ENCODE results near the gene CEP250.

Gene CEP250

DNA sequence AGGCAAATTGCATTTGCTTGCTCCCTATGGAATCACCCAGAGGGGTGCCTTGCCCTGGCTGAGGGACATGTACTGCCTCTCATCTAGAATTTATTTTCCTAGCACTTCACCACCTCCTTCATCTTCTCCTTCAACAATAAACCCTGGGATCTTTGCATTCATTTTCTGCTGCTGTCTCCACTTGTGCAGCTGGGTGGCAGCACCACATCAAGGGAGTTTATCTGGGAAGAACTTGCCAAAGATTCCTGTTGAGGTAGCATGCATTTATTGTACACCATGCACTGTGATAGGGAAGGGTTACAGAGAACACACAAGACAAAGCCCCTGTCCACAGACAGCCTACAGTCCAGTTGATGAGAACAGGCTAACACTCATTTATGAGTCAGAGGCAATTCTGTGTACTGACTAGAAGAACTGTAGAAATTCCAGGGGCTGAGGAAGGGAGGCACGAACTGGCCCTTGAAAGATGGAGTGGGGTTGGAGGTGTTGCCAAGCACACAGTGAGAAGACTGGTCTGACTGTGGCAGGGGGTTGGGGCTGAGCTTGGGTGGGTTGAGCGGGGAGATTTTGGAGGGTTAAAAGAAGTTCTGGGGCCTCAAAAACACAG is 56.5 kb downstream of the CEP250 start:
- no peaks in the 10 kb centered on the region for H3K4me1 ChIP-seq (ENCODE audit: control insufficient read depth, insufficient read depth, low read length)
- H3K4me3 ChIP-seq (ENCODE audit: low read depth, low read length) = no peak overlapping the region
- ChIA-PET POLR2A (interaction anchor here (0.6 kb wide), 1 partner anchor 62 kb away, joined by 4 read pairs; no protein-coding TSS in a partner anchor), CTCF (interaction anchor here (0.6 to 2.4 kb wide), 6 partner anchors 12 to 382 kb away, joined by 3 to 11 read pairs (median 3); no protein-coding TSS in a partner anchor)
- H3K27ac ChIP-seq (ENCODE audit: extremely low read depth, low read depth, low read length) = no peak overlapping the region
- TF ChIP-seq ZNF114 (tag by site-specific recombination; IDR thresholded peaks at IDR 0.05) (no peak), ZNF654 (tag by site-specific recombination; IDR thresholded peaks at IDR 0.05; ENCODE audit: low read depth) (peak; percentile 82)
- TF ChIP-seq, protein P1, sequence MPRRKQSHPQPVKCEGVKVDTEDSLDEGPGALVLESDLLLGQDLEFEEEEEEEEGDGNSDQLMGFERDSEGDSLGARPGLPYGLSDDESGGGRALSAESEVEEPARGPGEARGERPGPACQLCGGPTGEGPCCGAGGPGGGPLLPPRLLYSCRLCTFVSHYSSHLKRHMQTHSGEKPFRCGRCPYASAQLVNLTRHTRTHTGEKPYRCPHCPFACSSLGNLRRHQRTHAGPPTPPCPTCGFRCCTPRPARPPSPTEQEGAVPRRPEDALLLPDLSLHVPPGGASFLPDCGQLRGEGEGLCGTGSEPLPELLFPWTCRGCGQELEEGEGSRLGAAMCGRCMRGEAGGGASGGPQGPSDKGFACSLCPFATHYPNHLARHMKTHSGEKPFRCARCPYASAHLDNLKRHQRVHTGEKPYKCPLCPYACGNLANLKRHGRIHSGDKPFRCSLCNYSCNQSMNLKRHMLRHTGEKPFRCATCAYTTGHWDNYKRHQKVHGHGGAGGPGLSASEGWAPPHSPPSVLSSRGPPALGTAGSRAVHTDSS (tag by site-specific recombination; IDR thresholded peaks at IDR 0.05) = peak; percentile 77; the same call in 1 of the 2 replicates
- TF ChIP-seq, protein P2, sequence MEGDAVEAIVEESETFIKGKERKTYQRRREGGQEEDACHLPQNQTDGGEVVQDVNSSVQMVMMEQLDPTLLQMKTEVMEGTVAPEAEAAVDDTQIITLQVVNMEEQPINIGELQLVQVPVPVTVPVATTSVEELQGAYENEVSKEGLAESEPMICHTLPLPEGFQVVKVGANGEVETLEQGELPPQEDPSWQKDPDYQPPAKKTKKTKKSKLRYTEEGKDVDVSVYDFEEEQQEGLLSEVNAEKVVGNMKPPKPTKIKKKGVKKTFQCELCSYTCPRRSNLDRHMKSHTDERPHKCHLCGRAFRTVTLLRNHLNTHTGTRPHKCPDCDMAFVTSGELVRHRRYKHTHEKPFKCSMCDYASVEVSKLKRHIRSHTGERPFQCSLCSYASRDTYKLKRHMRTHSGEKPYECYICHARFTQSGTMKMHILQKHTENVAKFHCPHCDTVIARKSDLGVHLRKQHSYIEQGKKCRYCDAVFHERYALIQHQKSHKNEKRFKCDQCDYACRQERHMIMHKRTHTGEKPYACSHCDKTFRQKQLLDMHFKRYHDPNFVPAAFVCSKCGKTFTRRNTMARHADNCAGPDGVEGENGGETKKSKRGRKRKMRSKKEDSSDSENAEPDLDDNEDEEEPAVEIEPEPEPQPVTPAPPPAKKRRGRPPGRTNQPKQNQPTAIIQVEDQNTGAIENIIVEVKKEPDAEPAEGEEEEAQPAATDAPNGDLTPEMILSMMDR (tag by site-specific recombination; IDR thresholded peaks at IDR 0.05) = peak; percentile 67; the same call in 1 of the 2 replicates
- H3K9me3 ChIP-seq (ENCODE audit: control insufficient read depth, insufficient read depth, low read depth, low read length) = no peaks in the 10 kb centered on the region
- peaks cover 5 to 85% of the 10 kb centered on the region in 2 experiments; a peak in 2 of 3 replicates for H3K36me3 ChIP-seq (ENCODE audit: control insufficient read depth in 2 of 2, insufficient read depth in 1 of 2, low read length in 2 of 2)

DNA sequence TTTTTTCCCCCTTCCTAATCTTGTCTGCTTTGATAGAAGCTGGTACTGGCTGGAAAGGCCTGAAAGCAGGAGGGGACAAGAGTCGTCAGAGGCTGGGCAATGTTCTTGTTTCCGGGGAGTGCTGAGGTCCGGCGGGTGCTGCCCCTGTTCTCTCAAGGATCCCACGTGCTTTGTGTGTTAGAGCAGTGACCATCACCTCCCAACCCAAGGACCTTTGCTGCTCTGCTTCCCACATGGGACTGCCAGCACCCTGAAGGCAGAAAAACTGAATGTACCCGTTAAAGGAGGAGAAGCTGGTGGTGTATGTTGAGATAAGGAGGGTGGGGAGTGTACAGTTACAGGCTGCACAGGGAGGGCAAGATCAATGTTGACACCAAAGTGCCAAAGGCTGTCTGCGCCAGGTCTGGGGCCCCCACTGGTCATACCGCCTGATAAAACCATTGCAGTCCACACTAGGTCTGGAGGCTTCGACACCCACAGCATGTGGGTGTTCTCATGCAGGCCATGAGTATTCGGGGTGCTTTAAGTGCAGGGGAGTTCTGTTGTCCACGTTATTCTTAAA is 59.1 kb downstream of the CEP250 start:
- Histone ChIP-seq H3K4me1 (ENCODE audit: control insufficient read depth, insufficient read depth, low read length) (no peaks in the 10 kb centered on the region), H3K36me3 (ENCODE audit: control insufficient read depth in 2 of 2, insufficient read depth in 1 of 2, low read length in 2 of 2) (peaks cover 5 to 60% of the 10 kb centered on the region in 2 experiments; a peak in 2 of 3 replicates), H3K9me3 (ENCODE audit: control insufficient read depth, insufficient read depth, low read depth, low read length) (no peaks in the 10 kb centered on the region), H3K27ac (ENCODE audit: extremely low read depth, low read depth, low read length) (no peak overlapping the region), H3K4me3 (ENCODE audit: low read depth, low read length) (no peak overlapping the region)
- ChIA-PET POLR2A (no interaction called here), CTCF (interaction anchor here (0.6 kb wide), 1 partner anchor 1353 kb away, joined by 5 read pairs; no protein-coding TSS in a partner anchor)
- TF ChIP-seq, protein P3, sequence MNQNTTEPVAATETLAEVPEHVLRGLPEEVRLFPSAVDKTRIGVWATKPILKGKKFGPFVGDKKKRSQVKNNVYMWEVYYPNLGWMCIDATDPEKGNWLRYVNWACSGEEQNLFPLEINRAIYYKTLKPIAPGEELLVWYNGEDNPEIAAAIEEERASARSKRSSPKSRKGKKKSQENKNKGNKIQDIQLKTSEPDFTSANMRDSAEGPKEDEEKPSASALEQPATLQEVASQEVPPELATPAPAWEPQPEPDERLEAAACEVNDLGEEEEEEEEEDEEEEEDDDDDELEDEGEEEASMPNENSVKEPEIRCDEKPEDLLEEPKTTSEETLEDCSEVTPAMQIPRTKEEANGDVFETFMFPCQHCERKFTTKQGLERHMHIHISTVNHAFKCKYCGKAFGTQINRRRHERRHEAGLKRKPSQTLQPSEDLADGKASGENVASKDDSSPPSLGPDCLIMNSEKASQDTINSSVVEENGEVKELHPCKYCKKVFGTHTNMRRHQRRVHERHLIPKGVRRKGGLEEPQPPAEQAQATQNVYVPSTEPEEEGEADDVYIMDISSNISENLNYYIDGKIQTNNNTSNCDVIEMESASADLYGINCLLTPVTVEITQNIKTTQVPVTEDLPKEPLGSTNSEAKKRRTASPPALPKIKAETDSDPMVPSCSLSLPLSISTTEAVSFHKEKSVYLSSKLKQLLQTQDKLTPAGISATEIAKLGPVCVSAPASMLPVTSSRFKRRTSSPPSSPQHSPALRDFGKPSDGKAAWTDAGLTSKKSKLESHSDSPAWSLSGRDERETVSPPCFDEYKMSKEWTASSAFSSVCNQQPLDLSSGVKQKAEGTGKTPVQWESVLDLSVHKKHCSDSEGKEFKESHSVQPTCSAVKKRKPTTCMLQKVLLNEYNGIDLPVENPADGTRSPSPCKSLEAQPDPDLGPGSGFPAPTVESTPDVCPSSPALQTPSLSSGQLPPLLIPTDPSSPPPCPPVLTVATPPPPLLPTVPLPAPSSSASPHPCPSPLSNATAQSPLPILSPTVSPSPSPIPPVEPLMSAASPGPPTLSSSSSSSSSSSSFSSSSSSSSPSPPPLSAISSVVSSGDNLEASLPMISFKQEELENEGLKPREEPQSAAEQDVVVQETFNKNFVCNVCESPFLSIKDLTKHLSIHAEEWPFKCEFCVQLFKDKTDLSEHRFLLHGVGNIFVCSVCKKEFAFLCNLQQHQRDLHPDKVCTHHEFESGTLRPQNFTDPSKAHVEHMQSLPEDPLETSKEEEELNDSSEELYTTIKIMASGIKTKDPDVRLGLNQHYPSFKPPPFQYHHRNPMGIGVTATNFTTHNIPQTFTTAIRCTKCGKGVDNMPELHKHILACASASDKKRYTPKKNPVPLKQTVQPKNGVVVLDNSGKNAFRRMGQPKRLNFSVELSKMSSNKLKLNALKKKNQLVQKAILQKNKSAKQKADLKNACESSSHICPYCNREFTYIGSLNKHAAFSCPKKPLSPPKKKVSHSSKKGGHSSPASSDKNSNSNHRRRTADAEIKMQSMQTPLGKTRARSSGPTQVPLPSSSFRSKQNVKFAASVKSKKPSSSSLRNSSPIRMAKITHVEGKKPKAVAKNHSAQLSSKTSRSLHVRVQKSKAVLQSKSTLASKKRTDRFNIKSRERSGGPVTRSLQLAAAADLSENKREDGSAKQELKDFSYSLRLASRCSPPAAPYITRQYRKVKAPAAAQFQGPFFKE (tag by site-specific recombination; IDR thresholded peaks at IDR 0.05; ENCODE audit: borderline replicate concordance) = no peak
- no peak for TF ChIP-seq SP7 (tag by site-specific recombination; IDR thresholded peaks at IDR 0.05)
- no peak for TF ChIP-seq ZNF600 (tag by site-specific recombination; IDR thresholded peaks at IDR 0.05)

DNA sequence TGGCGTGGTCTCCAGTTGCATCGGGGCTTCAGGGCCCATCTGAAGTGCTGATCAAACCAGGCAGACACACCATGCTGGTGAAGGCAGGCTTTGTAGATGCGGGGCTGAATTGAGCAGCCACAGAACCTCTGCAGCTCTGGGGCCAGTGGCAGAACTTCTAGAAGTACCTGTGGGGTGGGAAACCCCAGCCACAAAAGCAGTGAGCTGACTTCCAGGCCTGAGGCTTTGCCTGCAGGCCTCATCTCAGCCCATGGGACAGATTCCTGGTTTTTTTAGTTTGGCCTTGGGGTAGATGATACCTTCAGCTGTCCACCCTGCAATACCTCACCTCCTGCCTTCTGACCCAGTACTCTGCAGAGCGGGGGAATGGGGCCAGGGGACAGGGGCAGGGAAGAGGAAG is 59.9 kb downstream of the CEP250 start:
- CTCF ChIA-PET = no interaction called here
- Histone ChIP-seq H3K36me3 (ENCODE audit: control insufficient read depth in 2 of 2, insufficient read depth in 1 of 2, low read length in 2 of 2) (peaks cover 5 to 51% of the 10 kb centered on the region in 2 experiments; a peak in 2 of 3 replicates), H3K4me1 (ENCODE audit: control insufficient read depth, insufficient read depth, low read length) (no peaks in the 10 kb centered on the region), H3K9me3 (ENCODE audit: control insufficient read depth, insufficient read depth, low read depth, low read length) (no peaks in the 10 kb centered on the region), H3K4me3 (ENCODE audit: low read depth, low read length) (no peak overlapping the region), H3K27ac (ENCODE audit: extremely low read depth, low read depth, low read length) (no peak overlapping the region)
- POLR2A ChIA-PET = no interaction called here
- TF ChIP-seq, protein P4, sequence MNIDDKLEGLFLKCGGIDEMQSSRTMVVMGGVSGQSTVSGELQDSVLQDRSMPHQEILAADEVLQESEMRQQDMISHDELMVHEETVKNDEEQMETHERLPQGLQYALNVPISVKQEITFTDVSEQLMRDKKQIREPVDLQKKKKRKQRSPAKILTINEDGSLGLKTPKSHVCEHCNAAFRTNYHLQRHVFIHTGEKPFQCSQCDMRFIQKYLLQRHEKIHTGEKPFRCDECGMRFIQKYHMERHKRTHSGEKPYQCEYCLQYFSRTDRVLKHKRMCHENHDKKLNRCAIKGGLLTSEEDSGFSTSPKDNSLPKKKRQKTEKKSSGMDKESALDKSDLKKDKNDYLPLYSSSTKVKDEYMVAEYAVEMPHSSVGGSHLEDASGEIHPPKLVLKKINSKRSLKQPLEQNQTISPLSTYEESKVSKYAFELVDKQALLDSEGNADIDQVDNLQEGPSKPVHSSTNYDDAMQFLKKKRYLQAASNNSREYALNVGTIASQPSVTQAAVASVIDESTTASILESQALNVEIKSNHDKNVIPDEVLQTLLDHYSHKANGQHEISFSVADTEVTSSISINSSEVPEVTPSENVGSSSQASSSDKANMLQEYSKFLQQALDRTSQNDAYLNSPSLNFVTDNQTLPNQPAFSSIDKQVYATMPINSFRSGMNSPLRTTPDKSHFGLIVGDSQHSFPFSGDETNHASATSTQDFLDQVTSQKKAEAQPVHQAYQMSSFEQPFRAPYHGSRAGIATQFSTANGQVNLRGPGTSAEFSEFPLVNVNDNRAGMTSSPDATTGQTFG (tag by site-specific recombination; IDR thresholded peaks at IDR 0.05; ENCODE audit: borderline replicate concordance) = no peak
- no peak for TF ChIP-seq ZNF391 (tag by site-specific recombination; IDR thresholded peaks at IDR 0.05; ENCODE audit: borderline replicate concordance, low read depth)
- TF ChIP-seq ZNF776 (tag by site-specific recombination; IDR thresholded peaks at IDR 0.05; ENCODE audit: borderline replicate concordance) = no peak
- TF ChIP-seq, protein P3 (tag by site-specific recombination; IDR thresholded peaks at IDR 0.05; ENCODE audit: borderline replicate concordance) = no peak

All from HEK293 (cell line).